H9 (cell line): ENCODE results near the gene UBASH3A. TPM values are rescaled to one million over a fixed set of nuclear protein-coding genes. Genes with fewer than 3 reads are reported as not detected.

Source experiments
- DNase-seq: peaks from one replicate; pipeline ENCODE4 v3.0.0-alpha.2; 2017
- H2AFZ ChIP-seq: one replicate; pipeline ENCODE4 v1.6.1; 2013; ENCODE audit warnings: mild to moderate bottlenecking, low read length, control low read depth, moderate library complexity
- H2AK5ac ChIP-seq: 2 replicates; pipeline ENCODE4 v1.6.1; 2013; ENCODE audit warnings: low read length, control low read depth, mixed read lengths; ENCODE audit not compliant: insufficient read length
- H2BK120ac ChIP-seq: one replicate; pipeline ENCODE4 v1.6.1; 2013; ENCODE audit warnings: low read depth, mild to moderate bottlenecking, low read length, control low read depth, inconsistent platforms; ENCODE audit not compliant: poor library complexity, severe bottlenecking
- H2BK12ac ChIP-seq: 2 replicates; pipeline ENCODE4 v1.6.1; 2013; ENCODE audit warnings: low read length, control low read depth, mixed read lengths, low read depth; ENCODE audit not compliant: insufficient read length
- H2BK15ac ChIP-seq: 2 replicates; pipeline ENCODE4 v1.6.1; 2013; ENCODE audit warnings: low read depth, low read length, control low read depth
- H2BK20ac ChIP-seq: one replicate; pipeline ENCODE4 v1.6.1; 2013; ENCODE audit warnings: low read depth, mild to moderate bottlenecking, low read length, control low read depth, inconsistent platforms; ENCODE audit not compliant: poor library complexity, severe bottlenecking
- H2BK5ac ChIP-seq: 2 replicates; pipeline ENCODE4 v1.6.1; 2013; ENCODE audit warnings: low read length, control low read depth, mixed read lengths; ENCODE audit not compliant: insufficient read length
- H3K14ac ChIP-seq: 2 replicates; pipeline ENCODE4 v1.6.1; 2013; ENCODE audit warnings: low read length, control low read depth; ENCODE audit not compliant: insufficient read depth
- H3K18ac ChIP-seq: 2 replicates; pipeline ENCODE4 v1.6.1; 2013; ENCODE audit warnings: low read depth, mild to moderate bottlenecking, mixed read lengths, low read length, control low read depth; ENCODE audit not compliant: insufficient read length
- H3K23ac ChIP-seq: 2 replicates; pipeline ENCODE4 v1.6.1; 2013; ENCODE audit warnings: low read length, control low read depth, mixed read lengths, low read depth; ENCODE audit not compliant: insufficient read length
- H3K23me2 ChIP-seq: 2 replicates; pipeline ENCODE4 v1.6.1; 2013; ENCODE audit warnings: low read depth, mild to moderate bottlenecking, mixed read lengths, low read length, control low read depth; ENCODE audit not compliant: insufficient read length, poor library complexity, severe bottlenecking
- H3K27ac ChIP-seq: 2 replicates; pipeline ENCODE4 v1.5.1; 2013; ENCODE audit warnings: low read length, control low read depth, mixed read lengths, low read depth; ENCODE audit not compliant: insufficient read length
- H3K27me3 ChIP-seq: 2 replicates; pipeline ENCODE4 v1.6.1; 2013; ENCODE audit warnings: low read length, control low read depth, inconsistent platforms; ENCODE audit not compliant: insufficient read depth
- H3K4ac ChIP-seq: 2 replicates; pipeline ENCODE4 v1.6.1; 2013; ENCODE audit warnings: low read depth, mild to moderate bottlenecking, control low read depth, inconsistent platforms, low read length, moderate library complexity
- H3K4me1 ChIP-seq: 2 replicates; pipeline ENCODE4 v1.6.1; 2013; ENCODE audit warnings: low read length, control low read depth, inconsistent platforms; ENCODE audit not compliant: insufficient read depth
- H3K4me2 ChIP-seq: 2 replicates; pipeline ENCODE4 v1.6.1; 2013; ENCODE audit warnings: low read length, control low read depth, mixed read lengths; ENCODE audit not compliant: insufficient read length, insufficient read depth
- H3K56ac ChIP-seq: 2 replicates; pipeline ENCODE4 v1.6.1; 2013; ENCODE audit warnings: low read depth, mild to moderate bottlenecking, mixed read lengths, low read length, control low read depth; ENCODE audit not compliant: insufficient read length
- H3K79me1 ChIP-seq: 2 replicates; pipeline ENCODE4 v1.6.1; 2013; ENCODE audit warnings: low read depth, mild to moderate bottlenecking, moderate library complexity, low read length, control low read depth, inconsistent platforms; ENCODE audit not compliant: insufficient read depth, poor library complexity, severe bottlenecking
- H3K79me2 ChIP-seq: 2 replicates; pipeline ENCODE4 v1.6.1; 2013; ENCODE audit warnings: low read length, control low read depth, inconsistent platforms; ENCODE audit not compliant: insufficient read depth
- H3K9ac ChIP-seq: 2 replicates; pipeline ENCODE4 v1.6.1; 2013; ENCODE audit warnings: low read length, control low read depth, mixed read lengths; ENCODE audit not compliant: insufficient read length; ENCODE audit errors: extremely low read depth
- H3K9me3 ChIP-seq: one replicate; pipeline ENCODE4 v1.6.1; 2013; ENCODE audit warnings: low read depth, low read length, inconsistent platforms; ENCODE audit not compliant: control insufficient read depth
- H3T11ph ChIP-seq: one replicate; pipeline ENCODE4 v1.6.1; 2013; ENCODE audit warnings: mild to moderate bottlenecking, low read length, control low read depth, inconsistent platforms
- H4K20me1 ChIP-seq: one replicate; pipeline ENCODE4 v1.6.1; 2013; ENCODE audit not compliant: control insufficient read depth, insufficient read length, insufficient read depth
- H4K5ac ChIP-seq: 2 replicates; pipeline ENCODE4 v1.6.1; 2013; ENCODE audit warnings: low read depth, mild to moderate bottlenecking, mixed read lengths, low read length, control low read depth; ENCODE audit not compliant: insufficient read length
- H4K8ac ChIP-seq: replicated peaks from 2 replicates; pipeline ENCODE4 v1.6.1; 2013; ENCODE audit warnings: low read length, control low read depth, mixed read lengths, low read depth; ENCODE audit not compliant: insufficient read length
- H4K91ac ChIP-seq: 2 replicates; pipeline ENCODE4 v1.6.1; 2013; ENCODE audit warnings: low read depth, mild to moderate bottlenecking, moderate library complexity, mixed read lengths, low read length, control low read depth; ENCODE audit not compliant: insufficient read length
- H3K27ac Mint-ChIP-seq, 3 experiments: 2 replicates in 2 of 3; 3 replicates in 1 of 3; pipeline ENCODE4 v1.8.0; 2020 to 2021; ENCODE audit warnings: mixed read lengths in 3 of 3, mild to moderate bottlenecking in 1 of 3, moderate library complexity in 1 of 3
- H3K27me3 Mint-ChIP-seq: 2 replicates; pipeline ENCODE4 v1.8.0; 2021; ENCODE audit warnings: low read depth, mild to moderate bottlenecking, moderate library complexity, mixed read lengths
- H3K36me3 Mint-ChIP-seq, 3 experiments: 2 replicates in 2 of 3; 3 replicates in 1 of 3; pipeline ENCODE4 v1.8.0; 2020 to 2021; ENCODE audit warnings: low read depth in 3 of 3, mixed read lengths in 3 of 3; ENCODE audit not compliant: insufficient read depth in 1 of 3
- H3K4me1 Mint-ChIP-seq, 2 experiments: 2 replicates each; pipeline ENCODE4 v1.8.0; 2020; ENCODE audit warnings: mixed read lengths in 2 of 2
- H3K4me3 Mint-ChIP-seq, 2 experiments: 2 replicates in 1 of 2; 3 replicates in 1 of 2; pipeline ENCODE4 v1.8.0; 2020 to 2021; ENCODE audit warnings: mild to moderate bottlenecking in 2 of 2, mixed read lengths in 2 of 2, moderate library complexity in 1 of 2
- H3K9me3 Mint-ChIP-seq, 2 experiments: 2 replicates in 1 of 2; 3 replicates in 1 of 2; pipeline ENCODE4 v1.8.0; 2020; ENCODE audit warnings: mild to moderate bottlenecking in 2 of 2, mixed read lengths in 2 of 2, moderate library complexity in 1 of 2
- CTCF ChIP-seq: fragments of 200-600 bp; sonication (generic); conservative IDR thresholded peaks from 3 replicates; pipeline ENCODE4 v1.8.0; 2021; ENCODE audit warnings: antibody characterized with exemption, mild to moderate bottlenecking
- WGBS: extraction: QIAGEN DNeasy Blood & Tissue Kit; methylation state at CpG from one replicate; pipeline ENCODE4 v1.1.7; 2013; ENCODE audit warnings: missing lambda C conversion rate, low lambda C conversion rate, mixed read lengths; ENCODE audit not compliant: insufficient read length; ENCODE audit errors: extremely low coverage; 5-methylcytosine and 5-hydroxymethylcytosine counted together
- total RNA-seq: library from RNA; stranded (reverse); gene quantifications from 2 replicates; pipeline ENCODE4 v1.2.1, GENCODE V29; 2021

The UBASH3A gene
- total RNA-seq, 1 experiment from 2014 or later: not detected

- H3K4me3 Mint-ChIP-seq: no peak overlapping the region
- Histone ChIP-seq H3K18ac (no peak overlapping the region), H3K27me3 (no peaks in the 10 kb centered on the region), H2BK15ac (no peak overlapping the region), H3K79me2 (no peaks in the 10 kb centered on the region), H3K9me3 (no peaks in the 10 kb centered on the region), H4K20me1 (no peaks in the 10 kb centered on the region), H4K91ac (no peak overlapping the region), H3K23me2 (no peaks in the 10 kb centered on the region), H3K27ac (no peak overlapping the region), H4K8ac (no peak overlapping the region), H3K79me1 (no peaks in the 10 kb centered on the region), H4K5ac (no peak overlapping the region), H2BK20ac (no peak overlapping the region), H2BK5ac (no peak overlapping the region), H3K56ac (no peak overlapping the region), H2BK120ac (no peak overlapping the region), H2AFZ (no peak overlapping the region), H3K4me1 (no peaks in the 10 kb centered on the region), H3T11ph (no peak overlapping the region), H3K4me2 (no peak overlapping the region), H3K4ac (no peak overlapping the region), H2AK5ac (no peak overlapping the region), H3K14ac (no peak overlapping the region), H3K9ac (no peak overlapping the region), H2BK12ac (no peak overlapping the region), H3K23ac (no peak overlapping the region)
- TF ChIP-seq CTCF: no peak
- H3K36me3 Mint-ChIP-seq: no peaks in the 10 kb centered on the region
- H3K27me3 Mint-ChIP-seq: peaks cover 17% of the 10 kb centered on the region
- DNase-seq: no peak
- no CpG with 5 or more reads among the region's 11 CpGs for WGBS
- H3K4me1 Mint-ChIP-seq: peaks cover 21 to 22% of the 10 kb centered on the region in 2 experiments
- 0 out of 5 replicates have a peak, but pooled peaks cover 0 to 2% of the 10 kb centered on the region in 2 experiments for H3K9me3 Mint-ChIP-seq
- H3K27ac Mint-ChIP-seq: no peak overlapping the region; a peak in 1 of 7 replicates
Measured at GRCh38 chr21:42395302-42395701, 8.4 kb upstream of the UBASH3A start.
